CD14-positive monocyte (primary cell): ENCODE results near the gene RFX1. TPM values are rescaled to one million over a fixed set of nuclear protein-coding genes. Genes with fewer than 3 reads are reported as not detected.

Experiments
- DNase-seq, 3 donors: peaks; one replicate each; pipeline ENCODE4 v3.0.0-alpha.2; 2011 to 2022
- H2AFZ ChIP-seq: 2 replicates; pipeline ENCODE4 v1.6.0; 2012; ENCODE audit warnings: mild to moderate bottlenecking, low read depth, low read length, inconsistent platforms; ENCODE audit not compliant: insufficient read depth, poor library complexity, severe bottlenecking
- H3K27ac ChIP-seq, 2 donors: 1 replicate in 1 of 2; 2 replicates in 1 of 2; pipeline ENCODE4 v1.5.1; 2012 to 2013; ENCODE audit warnings: low read length in 2 of 2, control low read depth in 1 of 2, inconsistent platforms in 1 of 2, low read depth in 1 of 2, mild to moderate bottlenecking in 1 of 2
- H3K27me3 ChIP-seq, 2 donors: one replicate each; pipeline versions ENCODE4 v1.6.0 to v1.6.1; 2011 to 2013; ENCODE audit warnings: low read length in 2 of 2; ENCODE audit not compliant: control insufficient read depth in 2 of 2, insufficient read depth in 2 of 2
- H3K36me3 ChIP-seq, 2 donors: replicated peaks in 1 of 2; 1 replicate in 1 of 2; 2 replicates in 1 of 2; pipeline versions ENCODE4 v1.5.1 to v1.6.1; 2012 to 2013; ENCODE audit warnings: low read length in 2 of 2, control low read depth in 1 of 2, inconsistent platforms in 1 of 2, mild to moderate bottlenecking in 1 of 2; ENCODE audit not compliant: insufficient read depth in 2 of 2, control insufficient read depth in 1 of 2
- H3K4me1 ChIP-seq, 2 donors: 1 replicate in 1 of 2; 2 replicates in 1 of 2; pipeline versions ENCODE4 v1.5.1 to v1.6.1; 2012 to 2013; ENCODE audit warnings: low read length in 2 of 2, control low read depth in 1 of 2, inconsistent platforms in 1 of 2, mild to moderate bottlenecking in 1 of 2, moderate library complexity in 1 of 2; ENCODE audit not compliant: insufficient read depth in 2 of 2, control insufficient read depth in 1 of 2
- H3K4me2 ChIP-seq: replicated peaks from 2 replicates; pipeline ENCODE3; 2012; ENCODE audit warnings: low read length, moderate library complexity, mild to moderate bottlenecking; ENCODE audit not compliant: poor library complexity, severe bottlenecking; ENCODE audit errors: extremely low read depth
- H3K4me3 ChIP-seq, 3 experiments: fragments of 200-600 bp in 1 of 3; sonication (generic) in 1 of 3; replicated peaks in 1 of 3; 1 replicate in 2 of 3; 2 replicates in 1 of 3; pipeline ENCODE4 v1.5.1; 2011 to 2013; ENCODE audit warnings: low read length in 3 of 3, mild to moderate bottlenecking in 3 of 3, control low read depth in 2 of 3, low read depth in 2 of 3, inconsistent platforms in 1 of 3, moderate library complexity in 1 of 3
- H3K79me2 ChIP-seq: 2 replicates; pipeline ENCODE4 v1.6.0; 2012; ENCODE audit warnings: mild to moderate bottlenecking, control low read depth, inconsistent platforms, low read length, moderate library complexity; ENCODE audit not compliant: insufficient read depth
- H3K9ac ChIP-seq: 2 replicates; pipeline ENCODE4 v1.6.0; 2017; ENCODE audit warnings: low read length, mild to moderate bottlenecking; ENCODE audit not compliant: insufficient read depth, poor library complexity, severe bottlenecking
- H3K9me3 ChIP-seq, 2 donors: replicated peaks in 1 of 2; 1 replicate in 1 of 2; 2 replicates in 1 of 2; pipeline versions ENCODE4 v1.5.1 to v1.6.1; 2012 to 2013; ENCODE audit warnings: low read length in 2 of 2, control low read depth in 1 of 2; ENCODE audit not compliant: control insufficient read depth in 1 of 2, insufficient read depth in 1 of 2
- H4K20me1 ChIP-seq: 2 replicates; pipeline ENCODE4 v1.6.0; 2012; ENCODE audit warnings: mild to moderate bottlenecking, low read length, control low read depth, moderate library complexity; ENCODE audit not compliant: insufficient read depth
- H3K27ac Mint-ChIP-seq, 7 donors: one replicate each; pipeline ENCODE4 v1.8.0; 2020; ENCODE audit warnings: mild to moderate bottlenecking in 7 of 7, mixed read lengths in 7 of 7, moderate library complexity in 6 of 7, inconsistent platforms in 2 of 7
- H3K27me3 Mint-ChIP-seq, 3 donors: one replicate each; pipeline ENCODE4 v1.8.0; 2021 to 2022; ENCODE audit warnings: low read depth in 3 of 3, mild to moderate bottlenecking in 3 of 3, mixed read lengths in 3 of 3, moderate library complexity in 3 of 3, inconsistent platforms in 1 of 3
- H3K36me3 Mint-ChIP-seq, 2 donors: one replicate each; pipeline ENCODE4 v1.8.0; 2020; ENCODE audit warnings: mixed read lengths in 2 of 2, inconsistent platforms in 1 of 2, mild to moderate bottlenecking in 1 of 2
- H3K4me1 Mint-ChIP-seq: one replicate; pipeline ENCODE4 v1.8.0; 2020; ENCODE audit warnings: mild to moderate bottlenecking, mixed read lengths
- H3K4me3 Mint-ChIP-seq, 2 donors: one replicate each; pipeline ENCODE4 v1.8.0; 2020; ENCODE audit warnings: mild to moderate bottlenecking in 2 of 2, mixed read lengths in 2 of 2, moderate library complexity in 1 of 2
- H3K9me3 Mint-ChIP-seq, 7 donors: one replicate each; pipeline ENCODE4 v1.8.0; 2020 to 2022; ENCODE audit warnings: mixed read lengths in 7 of 7, mild to moderate bottlenecking in 6 of 7, moderate library complexity in 6 of 7, inconsistent platforms in 2 of 7
- CTCF ChIP-seq: fragments of 200-600 bp; IDR thresholded peaks from one replicate; pipeline ENCODE4 v1.8.0; 2022; ENCODE audit warnings: antibody characterized with exemption, mild to moderate bottlenecking
- WGBS: methylation state at CpG from one replicate; pipeline ENCODE4 v1.1.5; 2013; ENCODE audit warnings: missing lambda C conversion rate; ENCODE audit not compliant: insufficient coverage; 5-methylcytosine and 5-hydroxymethylcytosine counted together
- intact Hi-C, 2 donors: fragments of 100-400 bp; cut with micrococcal nuclease; formaldehyde crosslinking; loops; one replicate each; pipeline versions ENCODE4 v1.15.0 to v1.15.1; 2023
- polyA plus RNA-seq, 3 donors: library from polyadenylated mRNA; depleted of rRNA in 1 of 3; unstranded in 2 of 3; stranded (reverse) in 1 of 3; fragments of 300-500 nt in 2 of 3; fragments of >200 nt in 1 of 3; fragmentation: Illumina TruSeq in 2 of 3; gene quantifications; 1 replicate in 2 of 3; 2 replicates in 1 of 3; pipeline ENCODE4 v1.2.3, GENCODE V29; 2012 to 2021

The RFX1 gene
- polyA plus RNA-seq, 3 donors = 0.89 to 12.8 (median 0.95) TPM

GRCh38 chr19:13926715-13927114 lies 79.4 kb downstream of the RFX1 start:
- Mint-ChIP-seq H3K4me1 (peaks cover 15% of the 10 kb centered on the region), H3K36me3 (peaks cover 49 to 82% of the 10 kb centered on the region in 2 donors), H3K27ac (peak overlapping the region in 4 of 7 donors; percentile 33 to 76 (median 50)), H3K27me3 (no peaks in the 10 kb centered on the region), H3K9me3 (peaks cover 0 to 3% (median 0%) of the 10 kb centered on the region in 7 donors), H3K4me3 (peak overlapping the region in 1 of 2 donors; percentile 56)
- H4K20me1 ChIP-seq = no peaks in the 10 kb centered on the region
- no peaks in the 10 kb centered on the region for H3K27me3 ChIP-seq
- H3K4me2 ChIP-seq = no peak overlapping the region
- H3K4me3 ChIP-seq = peak overlapping the region in 1 of 3 experiments; percentile 14
- peak overlapping the region; percentile 9 to 42 for H3K27ac ChIP-seq
- peaks cover 58 to 71% of the 10 kb centered on the region in 2 donors for H3K36me3 ChIP-seq
- H3K9me3 ChIP-seq = no peaks in the 10 kb centered on the region
- no peak for DNase-seq
- WGBS = 60% methylated on average over 1 of the region's 8 CpGs
- no peak for TF ChIP-seq CTCF
- intact Hi-C loops = no loop called here
- no peak overlapping the region for H2AFZ ChIP-seq
- H3K79me2 ChIP-seq = no peaks in the 10 kb centered on the region
- peaks cover 9 to 11% of the 10 kb centered on the region in 2 donors for H3K4me1 ChIP-seq
- no peak overlapping the region for H3K9ac ChIP-seq

GRCh38 chr19:13926010-13926409 lies 80.1 kb downstream of the RFX1 start:
- peak overlapping the region in 1 of 2 donors; percentile 42 for H3K27ac ChIP-seq

More at GRCh38 chr19:13926010-13926409, 80.1 kb downstream of the RFX1 start:
- Histone ChIP-seq H3K4me1 (peaks cover 9 to 11% of the 10 kb centered on the region in 2 donors), H3K4me2 (no peak overlapping the region), H4K20me1 (no peaks in the 10 kb centered on the region), H3K36me3 (peaks cover 60 to 73% of the 10 kb centered on the region in 2 donors), H2AFZ (no peak overlapping the region), H3K27me3 (no peaks in the 10 kb centered on the region), H3K9me3 (peaks cover 5 to 6% of the 10 kb centered on the region in 2 donors), H3K79me2 (no peaks in the 10 kb centered on the region), H3K9ac (no peak overlapping the region), H3K4me3 (no peak overlapping the region)
- Mint-ChIP-seq H3K27ac (peak overlapping the region in 2 of 7 donors; percentile 70 to 76), H3K9me3 (peaks cover 0 to 6% (median 3%) of the 10 kb centered on the region in 7 donors), H3K4me1 (peaks cover 15% of the 10 kb centered on the region), H3K4me3 (no peak overlapping the region), H3K36me3 (peaks cover 55 to 84% of the 10 kb centered on the region in 2 donors), H3K27me3 (no peaks in the 10 kb centered on the region)
- WGBS = 100% methylated on average over 1 of the region's 4 CpGs
- intact Hi-C loops = no loop called here
- TF ChIP-seq CTCF = no peak
- DNase-seq = no peak
